Mucosa of descending colon (tissue), 3 donors: ENCODE measurements around the gene PDE6D. TPM values are rescaled to one million over a fixed set of nuclear protein-coding genes. Genes with fewer than 3 reads are reported as not detected.

Source experiments
- ATAC-seq: fragments of 200-7000 bp; cut with Tn5 transposase; one replicate; pipeline ENCODE4 v1.9.1; 2020; ENCODE audit warnings: mild to moderate bottlenecking, moderate library complexity
- DNase-seq, 3 donors: peaks; one replicate each; pipeline ENCODE4 v3.0.0-alpha.2; 2020
- H3K36me3 ChIP-seq: fragments of 200-600 bp; one replicate; pipeline ENCODE4 v1.8.0; 2021; ENCODE audit warnings: low read depth, mild to moderate bottlenecking
- H3K4me1 ChIP-seq: fragments of 200-600 bp; one replicate; pipeline ENCODE4 v1.8.0; 2021; ENCODE audit warnings: low read depth, mild to moderate bottlenecking
- H3K4me3 ChIP-seq: fragments of 200-600 bp; one replicate; pipeline ENCODE4 v1.8.0; 2021; ENCODE audit warnings: mild to moderate bottlenecking
- H3K9me3 ChIP-seq: fragments of 200-600 bp; one replicate; pipeline ENCODE4 v1.8.0; 2021; ENCODE audit warnings: mild to moderate bottlenecking
- CTCF ChIP-seq: fragments of 200-600 bp; IDR thresholded peaks from one replicate; pipeline ENCODE4 v1.8.0; 2022; ENCODE audit warnings: antibody characterized with exemption, mild to moderate bottlenecking
- intact Hi-C, 2 donors: fragments of 100-400 bp; cut with DNase I in 1 of 2; cut with micrococcal nuclease in 1 of 2; formaldehyde crosslinking; loops; one replicate each; pipeline versions ENCODE4 v1.11.0 to v1.11.1; 2022; cut with DNase I, micrococcal nuclease
- total RNA-seq, 3 donors: library from RNA; stranded (reverse); fragmentation: NEBNext Ultra II Directional in 2 of 3; extraction: Animal tissue kit (Norgen Biotek cat#: 25700) in 2 of 3; gene quantifications; one replicate each; pipeline versions ENCODE4 v1.2.1 to v1.2.4, GENCODE V29; 2021 to 2023
- donor health status: DM: no; HTN: no; CAD: no; lungs with moderate emphysema.
- donor health status: DM: no; HTN: no; CAD: no.
- donor health status: DM: no; HTN: yes; CAD: no.

PDE6D gene
- total RNA-seq, 3 donors from 2014 or later = 17.6 to 21.8 (median 18.6) TPM

GRCh38 chr2:231685349-231686191 lies 95.5 kb downstream of the PDE6D start:
- intact Hi-C loops = no loop called here
- Histone ChIP-seq H3K9me3 (no peaks in the 10 kb centered on the region), H3K4me1 (peaks cover 5% of the 10 kb centered on the region), H3K36me3 (no peaks in the 10 kb centered on the region), H3K4me3 (no peak overlapping the region)
- DNase-seq = no peak
- TF ChIP-seq CTCF = no peak
- no peak for ATAC-seq

GRCh38 chr2:231684314-231685223 lies 96.5 kb downstream of the PDE6D start:
- DNase-seq = peak in 1 of 3 donors; percentile 23
- peaks cover 12% of the 10 kb centered on the region for H3K4me1 ChIP-seq
- intact Hi-C loops = no loop called here
- no peak for ATAC-seq
- H3K36me3 ChIP-seq = no peaks in the 10 kb centered on the region
- TF ChIP-seq CTCF = no peak
- H3K9me3 ChIP-seq = no peaks in the 10 kb centered on the region
- H3K4me3 ChIP-seq = no peak overlapping the region

- intact Hi-C loops = no loop called here
- no peak for TF ChIP-seq CTCF
- DNase-seq (no peak), ATAC-seq (no peak)
- Histone ChIP-seq H3K4me3 (no peak overlapping the region), H3K9me3 (no peaks in the 10 kb centered on the region), H3K36me3 (no peaks in the 10 kb centered on the region), H3K4me1 (peaks cover 12% of the 10 kb centered on the region)
Measured at GRCh38 chr2:231683292-231684235, 97.5 kb downstream of the PDE6D start.

DNA sequence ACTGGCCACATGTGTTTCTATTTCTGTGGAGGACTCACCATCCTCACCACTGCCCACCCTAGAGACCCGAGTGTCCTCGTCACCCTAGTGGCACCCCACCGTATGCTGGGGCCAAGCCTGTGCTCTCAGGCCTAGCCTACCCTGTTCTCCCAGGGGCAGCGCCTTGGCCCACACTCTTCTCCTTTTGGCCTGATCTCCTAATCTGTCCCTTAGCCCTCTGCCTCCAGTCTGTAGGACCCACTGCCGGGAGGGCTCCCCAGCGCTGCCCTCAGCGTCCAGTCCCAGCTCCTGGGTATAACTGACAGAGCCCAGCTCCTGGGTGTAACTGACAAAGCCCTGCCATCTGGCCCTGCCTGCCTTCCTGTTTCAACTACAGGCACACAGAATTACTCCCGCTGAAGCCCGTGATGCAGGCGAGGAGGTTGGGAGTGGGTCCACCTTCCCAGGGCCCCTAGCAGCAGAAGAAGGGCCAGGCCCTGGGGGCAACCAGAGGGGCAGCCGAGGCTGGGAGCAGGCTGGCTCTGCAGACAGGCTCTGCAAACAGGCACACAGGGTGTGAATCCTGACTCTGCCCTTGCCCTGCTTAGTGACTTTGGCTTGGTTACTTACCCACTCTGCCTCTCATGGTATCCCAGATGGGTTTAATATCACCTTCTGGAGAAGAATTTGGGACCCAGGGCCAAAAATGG lies 98.3 kb downstream of the PDE6D start:
- ATAC-seq = no peak
- DNase-seq = peak in 1 of 3 donors; percentile 37
- intact Hi-C loops = no loop called here

More for the DNA sequence above, 98.3 kb downstream of the PDE6D start:
- Histone ChIP-seq H3K9me3 (no peaks in the 10 kb centered on the region), H3K4me3 (no peak overlapping the region), H3K36me3 (no peaks in the 10 kb centered on the region), H3K4me1 (peaks cover 14% of the 10 kb centered on the region)
- no peak for TF ChIP-seq CTCF

Other genes starting within 250 kb of the PDE6D start
- not detected for gene TEX44, start 188.4 kb downstream of the PDE6D start, total RNA-seq
- gene PTMA, start 72.8 kb downstream of the PDE6D start, total RNA-seq = 1,000 to 10,000 TPM in 1 of 3 donors, 100 to 1,000 TPM in 2; 838 to 1,158 (median 963) TPM
- gene COPS7B, start 5.2 kb upstream of the PDE6D start, total RNA-seq = 10 to 100 TPM; 25.4 to 34.1 (median 29.4) TPM
- 1 to 10 TPM in 1 of 3 donors, under 1 TPM in 1, not detected in 1; 0.39 to 2.7 TPM for gene NPPC, start 145.1 kb upstream of the PDE6D start, total RNA-seq
- 10 to 100 TPM; 28.5 to 43.0 (median 42.5) TPM for gene DIS3L2, start 180.4 kb upstream of the PDE6D start, total RNA-seq